Dendritic cell treated with granulocyte-macrophage colony-stimulating factor and Interleukin-4, amounts not matched to agents 40 ng/mL and 50 ng/mL, for 4 days (primary cell): Measurements from ENCODE around the gene NINL.
A peak's percentile ranks its signal among the peaks of the same experiment; 100 is the strongest.

Source experiments
- H3K27ac Mint-ChIP-seq: one replicate; pipeline ENCODE4 v1.8.0; 2022; ENCODE audit warnings: mild to moderate bottlenecking, mixed read lengths
- H3K27me3 Mint-ChIP-seq: one replicate; pipeline ENCODE4 v1.8.0; 2022; ENCODE audit warnings: mild to moderate bottlenecking, mixed read lengths
- H3K36me3 Mint-ChIP-seq: one replicate; pipeline ENCODE4 v1.8.0; 2022; ENCODE audit warnings: low read depth, mixed read lengths
- H3K4me1 Mint-ChIP-seq: one replicate; pipeline ENCODE4 v1.8.0; 2022; ENCODE audit warnings: low read depth, mixed read lengths
- H3K4me3 Mint-ChIP-seq: one replicate; pipeline ENCODE4 v1.8.0; 2022; ENCODE audit warnings: mild to moderate bottlenecking, moderate library complexity, mixed read lengths
- H3K9me3 Mint-ChIP-seq: one replicate; pipeline ENCODE4 v1.8.0; 2022; ENCODE audit warnings: mixed read lengths
- intact Hi-C: fragments of 100-400 bp; cut with micrococcal nuclease; formaldehyde crosslinking; loops from one replicate; pipeline ENCODE4 v1.15.0; 2022

The NINL gene

DNA sequence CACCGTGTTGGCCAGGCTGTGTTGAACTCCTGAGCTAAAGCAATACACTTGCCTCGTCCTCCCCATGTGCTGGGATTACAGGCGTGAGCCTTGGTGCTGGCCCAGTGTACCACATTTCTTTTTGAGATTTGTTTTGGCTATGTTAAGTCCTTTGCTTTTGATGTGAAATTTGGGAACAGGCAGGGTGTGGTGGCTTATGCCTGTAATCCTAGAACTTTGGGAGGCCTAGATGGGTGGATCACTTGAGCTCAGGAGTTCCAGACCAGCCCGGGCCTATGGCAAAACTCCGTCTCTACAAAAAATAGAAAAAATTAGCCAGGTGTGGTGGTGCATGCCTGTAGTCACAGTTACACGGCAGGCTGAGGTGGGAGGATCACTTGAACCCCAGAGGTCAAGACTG, 137.7 kb downstream of the NINL start:
- Mint-ChIP-seq H3K4me3 (no peak overlapping the region), H3K36me3 (peaks cover 34% of the 10 kb centered on the region), H3K27me3 (no peaks in the 10 kb centered on the region), H3K9me3 (no peaks in the 10 kb centered on the region), H3K4me1 (no peaks in the 10 kb centered on the region), H3K27ac (no peak overlapping the region)
- intact Hi-C loops = no loop called here

DNA sequence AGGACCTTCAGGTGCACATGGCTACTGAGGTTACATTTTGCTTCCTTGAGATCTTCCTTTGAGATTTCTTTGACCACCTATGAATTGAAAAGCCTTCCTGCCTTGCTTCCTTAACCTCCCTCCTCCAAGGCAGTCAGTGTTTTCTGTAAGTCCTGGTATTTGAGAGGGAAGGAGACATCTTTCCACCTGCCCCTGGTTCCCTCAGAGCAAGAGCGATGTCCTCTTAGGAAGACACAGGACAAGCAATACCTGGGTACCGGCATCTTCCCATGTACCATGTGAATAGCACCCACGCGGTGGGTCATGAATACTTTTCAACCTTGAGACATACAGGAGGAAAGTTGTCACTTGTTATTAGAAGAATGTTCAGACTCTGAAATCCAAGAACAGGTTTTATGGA, 140.8 kb downstream of the NINL start:
- intact Hi-C loops = no loop called here
- H3K4me1 Mint-ChIP-seq = peaks cover 2% of the 10 kb centered on the region
- no peak overlapping the region for H3K27ac Mint-ChIP-seq
- H3K27me3 Mint-ChIP-seq = no peaks in the 10 kb centered on the region
- peaks cover 34% of the 10 kb centered on the region for H3K36me3 Mint-ChIP-seq
- H3K9me3 Mint-ChIP-seq = no peaks in the 10 kb centered on the region
- no peak overlapping the region for H3K4me3 Mint-ChIP-seq

DNA sequence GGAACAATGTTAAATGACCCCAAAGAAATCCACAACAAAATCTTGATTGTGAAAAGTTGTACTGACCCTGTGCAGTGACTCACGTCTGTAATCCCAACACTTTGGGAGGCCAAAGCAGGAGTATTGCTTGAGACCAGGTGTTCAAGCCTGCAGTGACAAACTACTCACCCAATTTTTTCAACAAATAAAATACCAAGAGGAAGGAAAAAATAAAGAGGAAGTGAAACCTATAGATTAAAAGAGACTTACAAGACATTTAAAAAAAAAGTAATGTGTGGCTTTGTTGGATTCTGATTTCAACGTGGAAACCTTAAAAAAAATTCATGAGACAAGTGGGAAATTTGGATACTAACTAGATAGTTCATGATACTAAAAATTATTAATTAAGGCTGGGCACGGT, 146.0 kb downstream of the NINL start:
- H3K4me1 Mint-ChIP-seq = peaks cover 7% of the 10 kb centered on the region
- H3K27ac Mint-ChIP-seq = no peak overlapping the region
- H3K4me3 Mint-ChIP-seq = no peak overlapping the region
- intact Hi-C loops = no loop called here
- no peaks in the 10 kb centered on the region for H3K27me3 Mint-ChIP-seq
- no peaks in the 10 kb centered on the region for H3K36me3 Mint-ChIP-seq
- H3K9me3 Mint-ChIP-seq = no peaks in the 10 kb centered on the region

DNA sequence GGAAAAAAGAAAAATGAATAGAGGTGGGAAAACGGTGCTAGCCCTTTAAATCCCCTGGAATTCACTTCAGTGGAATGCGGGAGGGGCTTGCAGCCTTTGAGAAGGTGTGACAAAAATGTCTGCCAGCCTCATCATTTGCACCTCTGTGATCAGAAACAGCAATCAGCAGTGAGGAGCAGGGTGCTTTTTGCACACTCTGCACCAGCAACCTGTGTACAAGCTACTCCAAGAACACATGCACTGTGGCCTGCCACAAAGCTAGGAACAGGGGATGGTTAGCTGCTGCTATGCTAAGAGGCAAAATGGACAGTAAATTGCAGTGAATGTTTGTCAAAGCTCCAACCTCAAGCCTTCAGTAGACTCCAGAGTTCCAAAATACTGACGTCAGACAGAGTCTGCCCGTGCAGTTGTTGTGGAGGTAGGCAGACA, 148.2 kb downstream of the NINL start:
- Mint-ChIP-seq H3K36me3 (no peaks in the 10 kb centered on the region), H3K9me3 (no peaks in the 10 kb centered on the region), H3K27me3 (no peaks in the 10 kb centered on the region), H3K4me1 (peaks cover 7% of the 10 kb centered on the region), H3K4me3 (no peak overlapping the region), H3K27ac (no peak overlapping the region)
- intact Hi-C loops = no loop called here

DNA sequence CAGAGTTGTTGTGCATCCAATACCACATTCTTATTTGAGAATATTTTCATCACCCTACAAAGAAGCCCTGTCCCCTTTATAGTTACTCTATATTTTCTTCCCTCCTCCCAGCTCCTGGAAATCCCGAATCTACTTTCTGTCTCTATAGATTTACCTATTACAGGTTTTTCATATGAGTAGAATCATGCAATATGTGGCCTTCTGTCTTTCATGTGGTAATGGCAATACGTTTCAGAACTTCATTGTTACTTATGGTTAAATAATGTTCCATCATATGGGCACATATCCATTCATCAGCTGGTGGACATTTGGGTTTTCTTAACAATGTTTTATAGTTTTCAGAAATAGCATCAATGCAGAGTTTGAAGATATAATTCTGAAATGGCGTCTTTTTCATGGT, 160.8 kb downstream of the NINL start:
- intact Hi-C loops = no loop called here
- no peak overlapping the region for H3K27ac Mint-ChIP-seq
- H3K36me3 Mint-ChIP-seq = peaks cover 11% of the 10 kb centered on the region
- H3K4me1 Mint-ChIP-seq = no peaks in the 10 kb centered on the region
- no peaks in the 10 kb centered on the region for H3K27me3 Mint-ChIP-seq
- H3K4me3 Mint-ChIP-seq = no peak overlapping the region
- no peaks in the 10 kb centered on the region for H3K9me3 Mint-ChIP-seq

DNA sequence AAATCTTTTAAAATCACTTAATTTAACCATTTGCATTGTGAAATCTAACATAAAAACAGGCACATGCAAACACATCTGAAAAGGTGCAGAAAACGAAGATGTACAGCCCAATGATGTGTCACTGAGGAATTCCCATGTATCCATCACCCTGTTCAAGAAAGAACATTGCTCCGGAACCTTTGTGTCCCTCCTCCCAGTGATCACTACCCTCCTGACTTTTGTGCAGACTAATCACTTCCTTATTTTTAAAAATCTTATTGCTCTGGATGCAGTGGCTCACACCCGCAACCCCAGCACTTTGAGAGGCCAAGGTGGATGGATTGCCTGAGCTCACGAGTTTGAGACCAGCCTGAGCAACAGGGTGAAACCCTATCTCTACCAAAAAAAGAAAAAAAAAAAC, 163.3 kb downstream of the NINL start:
- no peaks in the 10 kb centered on the region for H3K4me1 Mint-ChIP-seq
- H3K4me3 Mint-ChIP-seq = no peak overlapping the region
- no peaks in the 10 kb centered on the region for H3K27me3 Mint-ChIP-seq
- no peak overlapping the region for H3K27ac Mint-ChIP-seq
- intact Hi-C loops = no loop called here
- peaks cover 2% of the 10 kb centered on the region for H3K36me3 Mint-ChIP-seq
- H3K9me3 Mint-ChIP-seq = no peaks in the 10 kb centered on the region

DNA sequence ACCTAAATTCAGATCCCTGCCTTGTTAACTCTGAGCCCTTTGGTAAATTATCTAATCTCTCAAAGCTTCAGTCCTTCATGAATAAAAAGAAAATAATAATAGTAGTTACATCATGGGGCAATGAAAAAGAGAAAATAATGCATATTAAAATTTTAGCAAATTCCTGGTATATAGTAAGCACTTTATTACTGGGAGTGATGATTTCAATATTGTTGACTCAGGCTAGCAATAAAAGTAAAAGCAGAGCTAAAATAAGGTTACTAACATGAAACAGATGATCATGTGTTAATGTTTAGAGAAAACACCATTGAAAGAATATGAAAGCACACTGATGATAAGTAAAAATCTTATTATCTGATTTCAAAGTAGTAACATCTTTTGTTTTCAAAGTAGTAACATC, 164.2 kb downstream of the NINL start:
- no peaks in the 10 kb centered on the region for H3K27me3 Mint-ChIP-seq
- no peaks in the 10 kb centered on the region for H3K36me3 Mint-ChIP-seq
- no peaks in the 10 kb centered on the region for H3K9me3 Mint-ChIP-seq
- intact Hi-C loops = no loop called here
- no peak overlapping the region for H3K27ac Mint-ChIP-seq
- H3K4me3 Mint-ChIP-seq = no peak overlapping the region
- H3K4me1 Mint-ChIP-seq = no peaks in the 10 kb centered on the region

DNA sequence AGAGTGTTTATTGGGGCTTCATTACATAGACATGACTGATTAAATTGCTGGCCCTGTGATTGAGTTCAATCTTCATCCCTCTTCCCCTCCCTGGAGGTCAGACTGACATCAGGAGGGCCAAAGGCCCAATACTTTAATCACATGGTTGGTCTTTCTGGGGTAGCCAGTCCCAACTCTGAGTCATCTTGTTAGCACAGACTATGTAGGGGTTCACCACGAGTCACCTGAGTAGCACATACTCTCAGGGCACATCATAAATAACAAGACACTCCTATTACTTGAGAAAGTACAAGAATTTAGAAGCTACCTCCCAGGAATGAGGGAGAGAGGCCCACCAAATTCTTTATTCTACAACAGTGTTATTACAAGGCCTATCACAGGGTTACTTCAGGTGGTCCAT, 166.6 kb downstream of the NINL start:
- no peaks in the 10 kb centered on the region for H3K27me3 Mint-ChIP-seq
- no peaks in the 10 kb centered on the region for H3K4me1 Mint-ChIP-seq
- intact Hi-C loops = no loop called here
- H3K4me3 Mint-ChIP-seq = no peak overlapping the region
- H3K36me3 Mint-ChIP-seq = no peaks in the 10 kb centered on the region
- no peaks in the 10 kb centered on the region for H3K9me3 Mint-ChIP-seq
- H3K27ac Mint-ChIP-seq = no peak overlapping the region

DNA sequence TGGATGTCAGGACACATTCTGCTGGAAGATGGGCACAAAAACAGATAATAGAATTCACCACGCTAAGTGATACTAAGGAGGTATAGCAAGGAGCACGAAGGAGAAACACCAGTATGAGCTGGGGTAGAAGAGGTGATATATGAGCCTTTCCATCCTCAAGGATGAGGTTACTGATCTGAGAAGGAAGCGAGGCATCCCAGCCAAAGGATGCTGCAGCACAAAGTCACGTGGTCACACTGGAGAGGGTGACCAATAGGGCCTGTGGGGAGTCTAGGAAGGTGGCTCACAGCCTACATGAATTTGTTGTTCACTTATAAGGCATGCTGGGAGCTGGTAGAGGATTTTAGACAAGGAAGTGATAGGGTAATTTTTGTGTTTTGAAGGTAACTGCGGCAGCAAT, 176.4 kb downstream of the NINL start:
- H3K36me3 Mint-ChIP-seq = peaks cover 7% of the 10 kb centered on the region
- peaks cover 14% of the 10 kb centered on the region for H3K4me1 Mint-ChIP-seq
- peaks cover 7% of the 10 kb centered on the region for H3K9me3 Mint-ChIP-seq
- intact Hi-C loops = no loop called here
- H3K27ac Mint-ChIP-seq = peak overlapping the region; percentile 18
- no peak overlapping the region for H3K4me3 Mint-ChIP-seq
- H3K27me3 Mint-ChIP-seq = no peaks in the 10 kb centered on the region

DNA sequence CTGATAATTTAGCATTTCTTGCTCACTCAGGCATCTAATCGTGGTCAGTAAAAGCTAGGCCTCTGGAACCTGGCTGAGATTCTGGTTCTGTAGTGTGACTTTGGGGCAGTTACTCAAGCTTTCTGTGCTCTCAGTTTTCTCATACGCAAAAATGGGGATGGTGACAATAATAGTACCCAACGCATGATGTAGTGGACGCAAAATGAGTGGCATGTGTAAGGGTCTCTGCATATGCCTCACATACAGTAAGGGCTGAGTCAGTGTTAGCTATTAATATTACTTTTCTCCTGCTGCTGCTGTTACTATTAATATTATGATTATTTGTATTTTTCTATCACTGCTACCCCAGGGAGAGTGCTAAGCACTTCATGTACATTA, 177.2 kb downstream of the NINL start:
- Mint-ChIP-seq H3K9me3 (peaks cover 15% of the 10 kb centered on the region), H3K36me3 (peaks cover 10% of the 10 kb centered on the region), H3K4me1 (peaks cover 14% of the 10 kb centered on the region), H3K27me3 (no peaks in the 10 kb centered on the region), H3K27ac (peak overlapping the region; percentile 86), H3K4me3 (peak overlapping the region; percentile 91)
- intact Hi-C loops = no loop called here

DNA sequence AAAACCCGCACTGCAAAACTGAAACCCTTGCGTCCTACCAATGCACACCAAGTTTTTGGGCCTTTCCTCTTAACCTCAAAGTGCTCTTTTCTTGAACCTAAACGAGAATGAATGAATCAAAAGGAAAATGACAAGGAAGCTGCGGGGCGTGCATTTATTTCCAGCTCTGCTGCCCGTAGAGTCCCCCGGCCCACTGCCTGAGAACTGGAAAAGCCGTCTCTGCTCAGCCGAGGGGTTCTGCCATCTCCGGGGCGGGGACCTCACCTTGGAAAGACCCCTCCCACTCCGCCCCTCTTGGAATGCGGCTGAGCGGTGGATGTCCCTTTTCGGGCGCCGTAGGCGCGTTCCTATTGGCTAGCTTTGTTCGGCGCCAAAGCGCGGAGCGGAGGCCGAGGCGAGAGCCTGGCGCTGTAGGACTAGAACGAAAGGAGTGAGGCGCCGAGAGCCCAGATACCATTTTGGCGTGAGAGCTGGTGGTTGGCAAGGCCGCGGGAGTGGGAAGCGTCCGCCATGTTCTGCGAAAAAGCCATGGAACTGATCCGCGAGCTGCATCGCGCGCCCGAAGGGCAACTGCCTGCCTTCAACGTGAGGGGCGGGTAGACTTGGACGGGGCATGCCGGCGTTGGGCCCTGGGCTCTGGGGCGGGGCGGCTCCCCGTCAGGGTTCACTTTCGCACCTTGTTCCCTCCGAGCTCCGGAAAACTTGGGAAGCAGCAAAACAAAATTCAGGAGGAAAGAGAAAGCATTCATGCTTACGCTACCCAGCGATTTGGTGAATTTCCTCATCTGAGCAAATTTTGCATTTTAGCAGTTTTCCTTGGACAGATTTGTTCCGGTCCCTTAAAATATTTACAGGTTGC, 177.8 kb downstream of the NINL start, which contains the start of gene GINS1:
Gene GINS1, plus strand, starts transcription at position 363 of the 859 bp plus-strand sequence. Its CDS starts 148 bp downstream, at position 511.
- H3K4me1 Mint-ChIP-seq = peaks cover 14% of the 10 kb centered on the region
- no peaks in the 10 kb centered on the region for H3K27me3 Mint-ChIP-seq
- H3K36me3 Mint-ChIP-seq = peaks cover 16% of the 10 kb centered on the region
- H3K9me3 Mint-ChIP-seq = peaks cover 21% of the 10 kb centered on the region
- peak within 1 kb of the TSS; percentile 91 for H3K4me3 Mint-ChIP-seq
- peak within 1 kb of the TSS; percentile 86 for H3K27ac Mint-ChIP-seq
- intact Hi-C loops = loop anchor here (2.0 kb wide), 2 partner anchors 17 to 427 kb away; partner anchors contain the start of gene ABHD12
